ENCODE results near the gene KSR2.

KSR2 gene

GRCh38 chr12:117790198-117790597, 178.6 kb downstream of the KSR2 start:
- TF ChIP-seq CTCF (IDR thresholded peaks at IDR 0.05; ENCODE audit: control insufficient read depth, insufficient read depth, low read depth, low read length, missing control alignments) = no peak
- no peak overlapping the region for H3K4me3 ChIP-seq (ENCODE audit: control insufficient read depth, low read depth, low read length)
- DNase-seq (ENCODE audit: low read depth) = no peak

- DNase-seq (ENCODE audit: low read depth) = no peak
- no peak for TF ChIP-seq CTCF (IDR thresholded peaks at IDR 0.05; ENCODE audit: control insufficient read depth, insufficient read depth, low read depth, low read length, missing control alignments)
- no peak overlapping the region for H3K4me3 ChIP-seq (ENCODE audit: control insufficient read depth, low read depth, low read length)
Observed at GRCh38 chr12:117789195-117789912, 179.4 kb downstream of the KSR2 start.

- no peak for DNase-seq (ENCODE audit: low read depth)
- TF ChIP-seq CTCF (IDR thresholded peaks at IDR 0.05; ENCODE audit: control insufficient read depth, insufficient read depth, low read depth, low read length, missing control alignments) = no peak
Observed at GRCh38 chr12:117778656-117779055, 190.1 kb downstream of the KSR2 start.

GRCh38 chr12:117774941-117775775, 193.6 kb downstream of the KSR2 start:
- DNase-seq (ENCODE audit: low read depth) = no peak
- TF ChIP-seq CTCF (IDR thresholded peaks at IDR 0.05; ENCODE audit: control insufficient read depth, insufficient read depth, low read depth, low read length, missing control alignments) = no peak

More at GRCh38 chr12:117778656-117779055, 190.1 kb downstream of the KSR2 start:
- no peak overlapping the region for H3K4me3 ChIP-seq (ENCODE audit: control insufficient read depth, low read depth, low read length)

GRCh38 chr12:117768860-117769259, 199.9 kb downstream of the KSR2 start:
- no peak overlapping the region for H3K4me3 ChIP-seq (ENCODE audit: control insufficient read depth, low read depth, low read length)
- TF ChIP-seq CTCF (IDR thresholded peaks at IDR 0.05; ENCODE audit: control insufficient read depth, insufficient read depth, low read depth, low read length, missing control alignments) = no peak
- no peak for DNase-seq (ENCODE audit: low read depth)

More at GRCh38 chr12:117774941-117775775, 193.6 kb downstream of the KSR2 start:
- H3K4me3 ChIP-seq (ENCODE audit: control insufficient read depth, low read depth, low read length) = no peak overlapping the region

GRCh38 chr12:117766008-117766407, 202.8 kb downstream of the KSR2 start:
- no peak overlapping the region for H3K4me3 ChIP-seq (ENCODE audit: control insufficient read depth, low read depth, low read length)
- no peak for TF ChIP-seq CTCF (IDR thresholded peaks at IDR 0.05; ENCODE audit: control insufficient read depth, insufficient read depth, low read depth, low read length, missing control alignments)
- DNase-seq (ENCODE audit: low read depth) = no peak
